Panc1 (cell line): Measurements from ENCODE around the gene BFAR. TPM values are rescaled to one million over a fixed set of nuclear protein-coding genes. Genes with fewer than 3 reads are reported as not detected.

Experiments
- ATAC-seq: fragments of 200-7000 bp; cut with Tn5 transposase; 2 replicates; pipeline ENCODE4 v1.9.1; 2020; ENCODE audit warnings: mild to moderate bottlenecking, moderate library complexity
- BruUV-seq: library from RNA; stranded (reverse); fragments of 400-500 nt; replicated peaks from 2 replicates; lab custom pipeline; 2021; lab: Mats Ljungman, UMichigan
- CTCF ChIA-PET: fragments of 300-600 bp; sonication (Branson Sonifier 250); formaldehyde crosslinking; loops from one replicate; lab custom pipeline; 2022; ENCODE audit warnings: antibody characterized with exemption; lab: Charles Lee
- POLR2A ChIA-PET: fragments of 300-600 bp; sonication (Branson Sonifier 250); formaldehyde crosslinking; loops from one replicate; lab custom pipeline; 2022; ENCODE audit warnings: antibody characterized with exemption; lab: Charles Lee
- DNase-seq: peaks from one replicate; pipeline ENCODE4 v3.0.0-alpha.2; 2010; ENCODE audit warnings: low read depth, low spot score
- H3K27ac ChIP-seq: 2 replicates; pipeline ENCODE4 v1.5.1; 2011; ENCODE audit warnings: mild to moderate bottlenecking, low read length, inconsistent platforms
- H3K27me3 ChIP-seq: fragments of 200-500 bp; sonication (Bioruptor generic); 2 replicates; pipeline ENCODE4 v1.6.0; 2014; ENCODE audit warnings: low read length, inconsistent platforms; ENCODE audit not compliant: control insufficient read depth, insufficient read depth
- H3K36me3 ChIP-seq: fragments of 200-500 bp; sonication (Bioruptor generic); 2 replicates; pipeline ENCODE4 v1.5.1; 2014; ENCODE audit warnings: inconsistent platforms, mild to moderate bottlenecking, low read length, moderate library complexity; ENCODE audit not compliant: control insufficient read depth, insufficient read depth
- H3K4me1 ChIP-seq: 2 replicates; pipeline ENCODE4 v1.5.1; 2011; ENCODE audit warnings: inconsistent platforms, mild to moderate bottlenecking, low read length, moderate library complexity; ENCODE audit not compliant: control insufficient read depth, insufficient read depth
- H3K4me3 ChIP-seq, 2 experiments: 2 replicates each; pipeline ENCODE4 v1.5.1; 2011 to 2012; ENCODE audit warnings: low read depth in 2 of 2, low read length in 2 of 2, mild to moderate bottlenecking in 2 of 2, inconsistent platforms in 1 of 2, moderate library complexity in 1 of 2
- H3K9me3 ChIP-seq: fragments of 200-500 bp; sonication (Bioruptor generic); 2 replicates; pipeline ENCODE4 v1.5.1; 2014; ENCODE audit warnings: low read depth, mild to moderate bottlenecking, inconsistent platforms, low read length, moderate library complexity; ENCODE audit not compliant: control insufficient read depth, insufficient read depth
- POLR2AphosphoS5 ChIP-seq: IDR thresholded peaks from 2 replicates; pipeline ENCODE4 v1.6.1; 2012; ENCODE audit warnings: mild to moderate bottlenecking, low read depth, low read length, moderate library complexity
- SIN3A ChIP-seq: IDR thresholded peaks from 2 replicates; pipeline ENCODE4 v1.6.1; 2012; ENCODE audit warnings: low read depth, mild to moderate bottlenecking, low read length, moderate library complexity, borderline replicate concordance; ENCODE audit not compliant: insufficient read depth
- TCF7L2 ChIP-seq: IDR thresholded peaks from 2 replicates; pipeline ENCODE4 v1.6.1; 2011; ENCODE audit warnings: mild to moderate bottlenecking, low read depth, low read length, inconsistent platforms
- in situ Hi-C: cut with HindIII; loops from 2 replicates; pipeline ENCODE4 v1.10.0; 2016; ENCODE audit warnings: low sequenced_read_pairs, low pct_unique_long_range_greater_than_20kb
- intact Hi-C: fragments of 100-400 bp; cut with micrococcal nuclease; formaldehyde crosslinking; loops from one replicate; pipeline ENCODE4 v1.10.0; 2022; ENCODE audit not compliant: unreplicated experiment
- total RNA-seq: library from RNA; stranded (reverse); gene quantifications from one replicate; pipeline ENCODE4 v1.2.1, GENCODE V29; 2021; ENCODE audit not compliant: unreplicated experiment
- TF ChIP-seq, protein P1 (sequence below), 2 experiments: IDR thresholded peaks; 2 replicates each; pipeline ENCODE4 v1.6.1; 2011 to 2012; ENCODE audit warnings: low read depth in 2 of 2, control low read depth in 1 of 2, low read length in 1 of 2, mild to moderate bottlenecking in 1 of 2, moderate library complexity in 1 of 2; ENCODE audit not compliant: insufficient read depth in 1 of 2
- TF ChIP-seq, protein P2 (sequence below): fragments of 450-650 bp; IDR thresholded peaks from 2 replicates; pipeline ENCODE4 v1.5.1; 2017; ENCODE audit warnings: mild to moderate bottlenecking

The BFAR gene
- total RNA-seq, 1 experiment from 2014 or later: 114 TPM

DNA sequence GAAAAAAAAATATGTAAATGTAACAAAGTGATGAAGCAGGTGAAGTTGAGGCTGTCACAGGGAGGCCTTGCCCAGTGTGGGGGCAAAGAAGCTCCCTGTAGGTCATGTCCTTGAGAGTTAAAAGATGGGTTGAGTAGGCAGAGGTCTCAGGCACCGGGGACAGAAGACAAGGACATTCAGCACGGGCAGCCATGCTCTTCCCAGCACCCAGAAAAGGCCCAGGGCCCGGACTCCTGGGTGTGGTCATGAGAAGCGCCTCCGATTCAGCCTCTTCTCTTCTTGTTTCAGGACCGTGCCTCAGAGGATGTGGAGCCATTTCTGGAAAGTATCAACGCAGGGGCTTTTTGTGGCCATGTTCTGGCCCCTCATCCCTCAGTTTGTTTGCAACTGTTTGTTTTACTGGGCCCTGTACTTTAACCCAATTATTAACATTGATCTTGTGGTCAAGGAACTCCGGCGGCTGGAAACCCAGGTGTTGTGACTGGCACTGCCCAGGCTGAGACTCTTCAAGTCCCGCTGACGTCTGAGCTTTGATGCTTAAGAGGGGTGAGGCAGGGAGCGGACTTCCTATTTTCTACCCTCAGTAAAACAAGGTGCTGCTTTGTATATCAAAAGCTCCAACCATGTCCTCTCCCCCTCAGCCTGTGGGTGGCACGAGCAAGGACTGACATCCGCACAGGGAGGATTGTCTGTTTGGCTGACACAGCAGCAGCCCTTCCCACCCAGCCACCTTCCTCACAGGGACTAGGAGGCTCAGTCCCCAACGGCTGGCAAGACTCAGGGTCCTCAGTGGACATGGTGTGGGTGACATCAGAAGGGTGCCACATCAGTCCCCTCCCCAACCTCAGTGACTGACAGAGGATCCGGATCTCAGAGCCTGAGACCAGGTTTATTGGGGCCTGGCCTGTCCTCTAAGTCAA lies 34.9 kb downstream of the BFAR start:
- intact Hi-C loops: no loop called here
- ChIA-PET POLR2A (no interaction called here), CTCF (no interaction called here)
- ATAC-seq: no peak
- Histone ChIP-seq H3K4me1 (no peaks in the 10 kb centered on the region), H3K4me3 (no peak overlapping the region), H3K9me3 (no peaks in the 10 kb centered on the region), H3K27ac (no peak overlapping the region), H3K36me3 (peaks cover 23% of the 10 kb centered on the region), H3K27me3 (no peaks in the 10 kb centered on the region)
- in situ Hi-C loops: no loop called here
- DNase-seq: no peak
- no peak for TF ChIP-seq SIN3A
- TF ChIP-seq, protein P1, sequence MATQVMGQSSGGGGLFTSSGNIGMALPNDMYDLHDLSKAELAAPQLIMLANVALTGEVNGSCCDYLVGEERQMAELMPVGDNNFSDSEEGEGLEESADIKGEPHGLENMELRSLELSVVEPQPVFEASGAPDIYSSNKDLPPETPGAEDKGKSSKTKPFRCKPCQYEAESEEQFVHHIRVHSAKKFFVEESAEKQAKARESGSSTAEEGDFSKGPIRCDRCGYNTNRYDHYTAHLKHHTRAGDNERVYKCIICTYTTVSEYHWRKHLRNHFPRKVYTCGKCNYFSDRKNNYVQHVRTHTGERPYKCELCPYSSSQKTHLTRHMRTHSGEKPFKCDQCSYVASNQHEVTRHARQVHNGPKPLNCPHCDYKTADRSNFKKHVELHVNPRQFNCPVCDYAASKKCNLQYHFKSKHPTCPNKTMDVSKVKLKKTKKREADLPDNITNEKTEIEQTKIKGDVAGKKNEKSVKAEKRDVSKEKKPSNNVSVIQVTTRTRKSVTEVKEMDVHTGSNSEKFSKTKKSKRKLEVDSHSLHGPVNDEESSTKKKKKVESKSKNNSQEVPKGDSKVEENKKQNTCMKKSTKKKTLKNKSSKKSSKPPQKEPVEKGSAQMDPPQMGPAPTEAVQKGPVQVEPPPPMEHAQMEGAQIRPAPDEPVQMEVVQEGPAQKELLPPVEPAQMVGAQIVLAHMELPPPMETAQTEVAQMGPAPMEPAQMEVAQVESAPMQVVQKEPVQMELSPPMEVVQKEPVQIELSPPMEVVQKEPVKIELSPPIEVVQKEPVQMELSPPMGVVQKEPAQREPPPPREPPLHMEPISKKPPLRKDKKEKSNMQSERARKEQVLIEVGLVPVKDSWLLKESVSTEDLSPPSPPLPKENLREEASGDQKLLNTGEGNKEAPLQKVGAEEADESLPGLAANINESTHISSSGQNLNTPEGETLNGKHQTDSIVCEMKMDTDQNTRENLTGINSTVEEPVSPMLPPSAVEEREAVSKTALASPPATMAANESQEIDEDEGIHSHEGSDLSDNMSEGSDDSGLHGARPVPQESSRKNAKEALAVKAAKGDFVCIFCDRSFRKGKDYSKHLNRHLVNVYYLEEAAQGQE (IDR thresholded peaks at IDR 0.05; ENCODE audit: insufficient read depth in 1 of 2, low read depth in 2 of 2, low read length in 1 of 2): no peak
- TF ChIP-seq POLR2AphosphoS5: no peak
- TF ChIP-seq, protein P2, sequence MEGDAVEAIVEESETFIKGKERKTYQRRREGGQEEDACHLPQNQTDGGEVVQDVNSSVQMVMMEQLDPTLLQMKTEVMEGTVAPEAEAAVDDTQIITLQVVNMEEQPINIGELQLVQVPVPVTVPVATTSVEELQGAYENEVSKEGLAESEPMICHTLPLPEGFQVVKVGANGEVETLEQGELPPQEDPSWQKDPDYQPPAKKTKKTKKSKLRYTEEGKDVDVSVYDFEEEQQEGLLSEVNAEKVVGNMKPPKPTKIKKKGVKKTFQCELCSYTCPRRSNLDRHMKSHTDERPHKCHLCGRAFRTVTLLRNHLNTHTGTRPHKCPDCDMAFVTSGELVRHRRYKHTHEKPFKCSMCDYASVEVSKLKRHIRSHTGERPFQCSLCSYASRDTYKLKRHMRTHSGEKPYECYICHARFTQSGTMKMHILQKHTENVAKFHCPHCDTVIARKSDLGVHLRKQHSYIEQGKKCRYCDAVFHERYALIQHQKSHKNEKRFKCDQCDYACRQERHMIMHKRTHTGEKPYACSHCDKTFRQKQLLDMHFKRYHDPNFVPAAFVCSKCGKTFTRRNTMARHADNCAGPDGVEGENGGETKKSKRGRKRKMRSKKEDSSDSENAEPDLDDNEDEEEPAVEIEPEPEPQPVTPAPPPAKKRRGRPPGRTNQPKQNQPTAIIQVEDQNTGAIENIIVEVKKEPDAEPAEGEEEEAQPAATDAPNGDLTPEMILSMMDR: no peak
- TF ChIP-seq TCF7L2: no peak
- no TSS peak for BruUV-seq

DNA sequence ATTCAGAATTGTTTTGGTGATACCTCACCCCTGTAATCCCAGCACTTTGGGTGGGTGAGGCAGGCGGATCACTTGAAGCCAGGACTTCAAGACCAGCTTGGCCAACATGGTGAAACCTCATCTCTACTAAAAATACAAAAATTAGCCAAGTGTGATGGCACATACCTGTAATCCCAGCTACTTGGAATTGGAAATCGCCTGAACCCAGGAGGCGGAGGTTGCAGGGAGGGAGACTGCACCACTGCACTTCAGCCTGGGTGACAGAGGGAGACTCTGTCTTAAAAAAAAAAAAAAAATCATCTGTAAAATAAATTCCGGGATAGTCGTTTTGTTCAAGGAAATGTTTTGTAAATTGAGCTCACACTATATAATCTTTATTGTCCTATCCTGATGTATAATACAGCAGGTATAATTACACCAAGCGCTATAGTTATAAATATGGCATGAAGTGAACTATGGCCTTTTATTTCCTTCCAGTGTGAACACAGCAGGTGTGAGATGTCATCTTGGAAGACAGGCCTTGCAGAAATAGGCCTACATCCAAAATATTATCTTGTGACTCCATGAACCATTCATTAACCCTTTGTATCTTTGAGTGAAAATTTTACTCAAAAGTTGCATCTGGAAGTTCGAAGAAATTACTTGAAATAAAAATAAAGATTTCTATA lies 35.9 kb downstream of the BFAR start:
- POLR2A ChIA-PET: interaction anchor here (0.7 kb wide), 1 partner anchor 93 kb away, joined by 5 read pairs; no protein-coding TSS in a partner anchor
- no peak for ATAC-seq
- BruUV-seq: TSS peak; percentile 80
- Histone ChIP-seq H3K9me3 (no peaks in the 10 kb centered on the region), H3K27me3 (no peaks in the 10 kb centered on the region), H3K27ac (no peak overlapping the region), H3K36me3 (peaks cover 21% of the 10 kb centered on the region), H3K4me1 (no peaks in the 10 kb centered on the region), H3K4me3 (no peak overlapping the region)
- intact Hi-C loops: no loop called here
- CTCF ChIA-PET: no interaction called here
- in situ Hi-C loops: no loop called here
- TF ChIP-seq SIN3A (no peak), POLR2AphosphoS5 (no peak)
- no peak for DNase-seq

DNA sequence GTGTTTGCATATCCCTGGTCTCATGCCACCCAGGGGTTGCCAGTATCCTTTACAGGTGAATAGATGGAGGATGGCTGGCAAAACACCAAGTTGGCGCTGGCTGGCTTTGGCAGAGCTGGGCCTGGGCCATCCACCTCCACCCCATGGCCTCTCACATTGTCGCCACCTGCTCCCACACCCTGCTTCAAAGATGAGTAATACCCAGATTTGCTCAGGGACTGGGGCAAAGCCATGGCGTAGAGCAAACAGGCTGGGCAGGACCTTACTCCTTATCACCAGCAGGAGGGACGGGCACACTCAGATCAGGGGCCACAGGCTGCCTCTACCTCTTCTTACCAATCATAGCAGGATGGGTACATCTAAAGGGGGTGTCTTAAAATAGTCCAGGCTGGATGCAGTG lies 37.0 kb downstream of the BFAR start:
- no peaks in the 10 kb centered on the region for H3K27me3 ChIP-seq
- no peaks in the 10 kb centered on the region for H3K9me3 ChIP-seq
- ATAC-seq (peak; percentile 47), DNase-seq (no peak)
- TF ChIP-seq POLR2AphosphoS5: peak; percentile 27; the same call in 1 of the 2 replicates
- no peak for TF ChIP-seq TCF7L2
- no peaks in the 10 kb centered on the region for H3K4me1 ChIP-seq
- no peak overlapping the region for H3K4me3 ChIP-seq
- in situ Hi-C loops: no loop called here
- POLR2A ChIA-PET: no interaction called here
- CTCF ChIA-PET: no interaction called here
- intact Hi-C loops: no loop called here
- no peak overlapping the region for H3K27ac ChIP-seq
- peaks cover 15% of the 10 kb centered on the region for H3K36me3 ChIP-seq
- no TSS peak for BruUV-seq
